CD4-positive, alpha-beta T cell treated with Interleukin-4 for 4 hours (primary cell): ENCODE measurements around the gene SRGN.

ENCODE experiments used
- DNase-seq: peaks from one replicate; pipeline ENCODE4 v3.0.0-alpha.2; 2020

SRGN gene

DNA sequence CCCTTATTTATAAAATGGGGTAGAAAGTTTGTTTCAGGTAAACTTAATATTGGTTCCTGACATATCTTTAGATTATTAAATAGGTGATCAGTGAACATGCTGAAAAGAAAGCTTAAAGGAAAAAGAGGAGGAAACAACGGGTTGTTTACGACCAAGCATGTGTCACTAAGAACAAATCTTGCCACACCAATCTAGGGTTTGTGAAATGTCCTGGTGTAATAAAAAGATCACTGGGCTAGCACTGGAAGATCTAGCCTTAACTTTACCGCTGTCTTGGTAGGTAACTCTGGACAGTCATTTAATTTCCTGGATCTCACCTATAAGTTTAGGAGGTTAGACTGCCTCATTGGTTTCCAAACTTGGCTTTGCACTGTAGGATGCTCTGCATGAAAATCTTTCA, 55.1 kb downstream of the SRGN start:
- DNase-seq, result no peak

GRCh38 chr10:69145329-69145728, 57.4 kb downstream of the SRGN start:
- DNase-seq, result no peak

DNA sequence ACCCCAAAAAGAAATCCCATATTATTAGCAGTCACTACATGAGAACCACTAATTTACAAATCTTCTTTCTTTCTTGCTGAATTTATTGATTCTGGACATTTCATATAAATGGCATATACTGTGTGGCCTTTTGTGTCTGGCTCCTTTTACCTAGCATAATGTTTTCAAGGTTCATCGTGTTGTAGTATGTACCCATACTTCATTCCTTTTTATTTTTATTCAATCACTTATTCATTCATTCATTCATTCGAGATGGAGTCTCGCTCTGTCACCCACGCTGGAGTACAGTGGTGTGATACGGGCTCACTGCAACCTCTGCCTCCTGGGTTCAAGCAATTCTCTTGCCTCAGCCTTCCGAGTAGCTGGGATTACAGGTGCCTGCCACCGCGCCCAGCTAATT, 58.0 kb downstream of the SRGN start:
- no peak for DNase-seq

DNA sequence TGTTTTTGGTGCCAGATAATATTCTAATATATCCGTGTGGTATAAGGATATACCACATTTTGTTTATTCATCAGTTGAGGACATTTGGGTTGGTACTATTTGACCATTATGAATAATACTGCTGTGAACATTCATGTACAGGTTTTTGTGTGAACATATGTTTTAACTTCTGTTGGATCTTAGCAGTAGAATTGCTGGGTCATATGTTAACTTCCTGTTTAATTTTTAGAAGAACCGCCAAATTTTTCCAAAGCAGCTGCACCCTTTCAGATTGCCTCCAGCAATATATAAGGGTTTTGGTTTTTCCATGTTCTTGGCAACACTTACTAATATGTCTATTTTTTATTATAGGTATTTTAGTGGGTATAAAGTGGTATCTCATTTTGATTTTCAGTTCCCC, 58.9 kb downstream of the SRGN start:
- no peak for DNase-seq

GRCh38 chr10:69151984-69152383, 64.1 kb downstream of the SRGN start:
- DNase-seq, result no peak

GRCh38 chr10:69153227-69153626, 65.3 kb downstream of the SRGN start:
- DNase-seq, result no peak
